Coronary artery (tissue), 2 donors: ENCODE measurements around the gene GAB1.

Experiments used
- DNase-seq: peaks from one replicate; pipeline ENCODE4 v3.0.0-alpha.2; 2017; ENCODE audit warnings: low spot score
- H3K27ac ChIP-seq, 2 donors: fragments of 200-600 bp; sonication (generic); one replicate each; pipeline ENCODE4 v1.5.1; 2016 to 2019
- H3K4me3 ChIP-seq: fragments of 200-600 bp; sonication (generic); 2 replicates; pipeline ENCODE4 v1.5.1; 2016; ENCODE audit warnings: mild to moderate bottlenecking, moderate library complexity
- CTCF ChIP-seq: fragments of 200-600 bp; sonication (generic); IDR thresholded peaks from one replicate; pipeline ENCODE4 v1.5.1; 2019; ENCODE audit warnings: antibody characterized with exemption

The GAB1 gene

GRCh38 chr4:143352720-143353119 lies 16.0 kb downstream of the GAB1 start:
- peak overlapping the region; percentile 2 for H3K4me3 ChIP-seq
- TF ChIP-seq CTCF: no peak
- no peak for DNase-seq
- peak overlapping the region; percentile 53 to 60 for H3K27ac ChIP-seq

- DNase-seq: no peak
Measured at GRCh38 chr4:143353797-143354196, 17.1 kb downstream of the GAB1 start.

GRCh38 chr4:143354990-143355389 lies 18.3 kb downstream of the GAB1 start:
- Histone ChIP-seq H3K27ac (peak overlapping the region; percentile 33 to 80), H3K4me3 (peak overlapping the region; percentile 34)
- DNase-seq: no peak
- TF ChIP-seq CTCF: no peak

More at GRCh38 chr4:143353797-143354196, 17.1 kb downstream of the GAB1 start:
- TF ChIP-seq CTCF: no peak
- H3K27ac ChIP-seq: peak overlapping the region; percentile 48 to 53
- H3K4me3 ChIP-seq: no peak overlapping the region

- no peak for DNase-seq
- Histone ChIP-seq H3K4me3 (peak overlapping the region; percentile 34), H3K27ac (peak overlapping the region; percentile 33 to 80)
- no peak for TF ChIP-seq CTCF
Measured at GRCh38 chr4:143355540-143356217, 19.0 kb downstream of the GAB1 start.

GRCh38 chr4:143356493-143356892 lies 19.8 kb downstream of the GAB1 start:
- TF ChIP-seq CTCF: no peak
- peak overlapping the region; percentile 14 for H3K4me3 ChIP-seq
- DNase-seq: no peak
- H3K27ac ChIP-seq: peak overlapping the region; percentile 33 to 80

- no peak for DNase-seq
- peak overlapping the region; percentile 33 to 80 for H3K27ac ChIP-seq
- no peak for TF ChIP-seq CTCF
- H3K4me3 ChIP-seq: no peak overlapping the region
Measured at GRCh38 chr4:143357161-143357845, 20.6 kb downstream of the GAB1 start.

- DNase-seq: no peak
- Histone ChIP-seq H3K4me3 (peak overlapping the region; percentile 3), H3K27ac (peak overlapping the region; percentile 66 to 80)
- no peak for TF ChIP-seq CTCF
Measured at GRCh38 chr4:143358419-143358818, 21.7 kb downstream of the GAB1 start.
